Stimulated activated CD8-positive, alpha-beta memory T cell treated with anti-CD3 and anti-CD28 coated beads, Interleukin-12 subunit alpha, Interleukin-12 subunit beta, amount 100 ng/mL, for 1 hour (primary cell): ENCODE measurements around the gene DNAJB4.
"Not testable (repeated sequence)": the region's sequence is repeated elsewhere in the genome, so short reads cannot be mapped to it uniquely, and the experiment has no call there.

Experiments
- DNase-seq: peaks from one replicate; pipeline ENCODE4 v3.0.0-alpha.2; 2020; ENCODE audit warnings: low read depth

The DNAJB4 gene

DNA sequence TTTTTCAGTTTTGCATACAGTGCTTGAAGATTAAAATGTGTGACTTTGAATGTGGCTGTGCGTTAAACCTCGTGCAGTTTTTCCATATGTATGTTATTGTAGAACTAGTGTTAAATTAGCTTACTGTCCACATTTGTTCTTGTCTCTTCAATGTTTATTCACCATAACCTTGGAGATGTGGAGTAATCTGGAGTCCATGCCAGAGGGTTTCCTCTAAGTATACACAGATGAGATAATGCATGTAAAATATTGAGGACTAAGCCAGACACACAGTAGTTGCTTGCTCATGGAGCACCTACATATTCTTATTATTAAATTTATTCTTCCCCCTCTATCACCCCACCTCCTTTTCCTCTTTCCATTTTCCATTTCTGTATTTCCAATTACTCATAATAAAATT is 33.3 kb downstream of the DNAJB4 start:
- DNase-seq = no peak

DNA sequence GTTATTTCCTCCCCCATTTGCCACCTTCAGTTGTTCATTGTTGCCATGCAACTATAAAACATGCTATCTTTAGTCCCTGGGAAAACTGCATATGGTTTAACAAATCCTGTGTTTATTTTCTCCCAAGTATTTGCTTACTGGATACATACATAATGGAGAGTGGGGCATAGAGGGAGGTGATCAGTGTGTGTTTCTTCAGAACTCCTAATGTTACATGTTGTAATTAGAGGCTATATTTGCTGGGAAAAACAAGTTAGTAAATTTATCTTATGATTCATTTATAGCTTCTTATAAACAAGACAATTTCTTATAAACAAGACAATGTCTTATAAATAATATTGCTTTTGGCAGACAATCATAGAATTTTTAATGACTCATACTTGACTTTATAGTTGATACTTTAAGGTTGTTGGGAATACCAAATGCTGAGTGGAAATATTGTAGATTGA is 33.8 kb downstream of the DNAJB4 start:
- no peak for DNase-seq

DNA sequence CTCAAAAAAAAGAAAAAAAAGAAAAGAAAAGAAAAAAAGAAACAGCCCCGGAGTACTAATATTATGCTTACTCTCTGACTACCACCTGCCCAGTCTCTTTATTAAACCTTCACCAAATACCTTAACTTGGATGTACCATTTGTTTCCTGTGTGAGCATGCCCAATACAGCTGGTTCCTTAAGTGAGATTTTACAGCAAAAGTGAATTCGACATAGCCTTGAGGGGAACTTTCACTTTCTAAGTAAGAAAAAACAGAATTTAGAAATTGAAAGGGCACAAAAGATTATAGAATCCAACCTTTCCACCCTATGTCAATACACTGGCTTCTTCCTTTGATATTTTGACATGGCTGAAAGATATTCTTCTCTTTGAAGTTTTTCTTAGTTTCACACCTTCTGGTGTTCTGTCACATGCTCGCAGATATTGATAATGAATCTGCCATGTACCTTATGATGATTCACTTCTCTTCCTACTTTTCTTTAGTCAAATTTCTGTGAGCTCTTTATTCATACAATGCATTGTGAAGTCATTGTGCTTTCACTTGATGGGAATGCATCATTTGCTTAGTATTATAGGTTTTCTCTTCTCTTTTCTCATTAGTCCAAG is 35.8 kb downstream of the DNAJB4 start:
- DNase-seq = no peak

DNA sequence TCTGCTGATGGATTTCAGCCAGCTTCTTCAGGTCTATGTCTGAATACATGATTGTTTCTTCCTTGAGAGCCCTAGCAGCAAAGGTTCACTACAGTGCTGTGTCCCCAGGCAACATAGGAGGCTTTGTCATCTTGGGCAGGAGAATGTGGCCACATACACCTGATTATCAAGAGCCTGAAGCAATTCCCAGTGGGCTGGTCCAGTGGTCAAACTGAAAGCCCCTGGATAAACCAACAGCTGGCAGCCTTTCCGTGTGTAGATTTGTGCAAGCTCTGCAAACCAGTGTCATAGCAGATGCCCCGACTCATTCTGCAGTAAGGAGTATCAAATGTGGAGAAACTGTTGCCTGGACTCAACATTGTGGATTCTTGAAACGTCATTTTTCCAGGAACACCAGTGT is 38.7 kb downstream of the DNAJB4 start:
- no peak for DNase-seq

DNA sequence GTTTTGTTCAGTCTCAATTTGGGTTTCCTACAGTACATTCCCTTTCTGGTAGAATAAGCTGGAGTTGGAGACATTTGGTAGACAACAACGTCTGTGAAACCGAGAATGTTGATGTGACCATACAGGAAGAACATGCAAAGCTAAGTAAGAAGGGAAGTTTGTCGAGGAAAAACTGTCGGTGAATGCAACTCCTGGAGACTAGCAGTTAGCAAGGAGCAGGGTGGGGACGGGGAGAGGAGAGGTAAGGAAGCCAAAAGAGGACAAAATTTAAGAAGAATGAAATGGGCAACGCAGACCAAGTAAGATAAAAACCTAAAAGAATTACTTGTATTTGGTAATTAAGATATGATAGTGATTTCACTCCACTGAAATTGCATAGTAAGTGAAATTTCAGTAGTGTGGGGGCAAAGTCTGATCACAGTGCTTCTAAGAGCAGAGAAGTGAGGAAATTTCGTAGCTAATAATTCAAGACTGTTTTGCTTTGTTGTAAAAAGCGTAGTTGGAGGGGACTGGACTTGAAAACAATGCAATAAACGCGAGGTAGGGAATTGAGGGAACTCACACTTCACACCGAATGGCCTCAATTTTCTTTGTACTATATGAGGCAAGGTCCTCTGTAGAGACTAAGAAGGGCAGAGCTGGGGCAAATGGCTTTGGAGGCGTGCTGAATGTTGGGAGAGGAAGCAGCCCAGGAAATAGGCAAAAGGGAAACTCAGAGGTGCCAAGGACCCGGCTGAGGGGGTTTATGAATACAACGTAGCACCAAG is 40.2 kb downstream of the DNAJB4 start:
- DNase-seq = no peak

DNA sequence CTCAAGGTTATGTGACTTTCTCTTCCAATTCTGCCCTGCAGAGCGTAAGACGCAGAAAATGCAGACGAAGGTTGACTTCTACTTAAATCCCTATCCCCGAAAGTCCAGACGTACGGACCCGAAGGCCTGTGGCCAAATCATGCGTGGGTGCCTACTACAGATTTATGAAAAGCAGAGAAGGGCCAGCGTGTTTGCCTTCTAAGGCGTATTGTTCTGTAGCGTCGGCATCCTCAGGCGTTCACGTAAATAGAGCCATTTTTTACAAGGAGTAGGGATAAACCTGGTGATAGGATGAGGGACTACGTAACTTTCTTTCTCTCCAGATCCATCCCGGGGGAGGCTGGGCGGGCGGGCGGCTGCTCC is 40.8 kb downstream of the DNAJB4 start:
- DNase-seq = no peak

DNA sequence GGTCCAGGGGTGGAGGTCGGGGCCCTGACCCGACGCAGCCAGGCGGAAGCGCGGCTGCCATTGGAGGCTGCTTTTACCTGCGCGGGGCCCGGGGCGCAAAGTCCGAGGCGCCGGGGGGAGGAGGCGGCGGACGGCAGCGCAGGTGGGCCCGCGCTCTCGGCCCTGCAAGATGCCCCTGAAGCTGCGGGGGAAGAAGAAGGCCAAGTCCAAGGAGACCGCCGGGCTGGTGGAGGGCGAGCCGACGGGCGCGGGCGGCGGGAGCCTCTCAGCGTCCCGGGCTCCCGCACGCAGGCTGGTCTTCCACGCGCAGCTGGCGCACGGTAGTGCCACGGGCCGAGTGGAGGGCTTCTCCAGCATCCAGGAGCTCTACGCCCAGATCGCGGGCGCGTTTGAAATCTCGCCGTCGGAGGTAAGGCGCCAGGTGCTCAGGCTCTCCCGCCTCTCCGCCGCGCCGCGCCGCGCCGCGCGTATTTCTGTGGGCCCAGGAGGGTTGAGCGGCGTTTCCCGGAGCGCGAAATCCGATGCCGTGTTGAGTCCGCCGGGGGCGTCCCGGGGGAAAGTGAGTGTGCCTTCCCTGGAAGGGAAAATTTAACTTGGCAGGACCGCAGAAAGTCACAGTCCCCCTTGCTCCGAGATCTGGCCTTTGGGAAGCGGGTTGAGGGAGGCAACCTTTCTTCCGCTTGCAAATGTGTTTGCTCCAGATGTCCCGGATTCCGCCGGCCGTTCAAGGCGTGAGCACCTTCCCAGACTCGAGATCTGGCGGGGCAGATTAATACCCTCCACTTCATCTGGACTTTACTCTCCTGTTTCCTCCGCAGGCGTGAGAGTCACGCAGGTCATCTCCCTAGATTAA is 41.4 kb downstream of the DNAJB4 start, which contains the start of gene GIPC2:
TSS of gene GIPC2 (plus strand) at position 41 of the 853 bp plus-strand sequence. CDS start at position 170, 129 bp downstream.
- DNase-seq = no peak

DNA sequence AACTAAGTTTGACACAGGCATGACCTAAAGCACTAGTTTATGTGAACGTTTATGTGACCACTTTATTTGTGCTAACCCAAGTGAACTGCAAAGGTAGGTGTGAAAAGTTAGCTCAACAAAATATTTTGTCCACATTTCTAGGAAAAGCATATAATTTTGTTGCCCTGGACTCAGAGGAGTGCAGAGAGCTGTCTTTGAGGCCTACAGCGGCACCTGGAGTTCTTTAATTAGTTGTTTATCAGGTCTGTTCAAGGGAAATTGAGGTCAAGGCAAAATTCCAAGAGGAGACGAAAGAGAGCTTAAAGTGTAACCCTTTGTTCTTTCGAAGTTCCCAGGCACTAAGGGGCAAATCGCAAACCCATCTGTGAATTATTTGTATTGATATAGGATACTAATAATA is 42.4 kb downstream of the DNAJB4 start:
- DNase-seq = no peak

DNA sequence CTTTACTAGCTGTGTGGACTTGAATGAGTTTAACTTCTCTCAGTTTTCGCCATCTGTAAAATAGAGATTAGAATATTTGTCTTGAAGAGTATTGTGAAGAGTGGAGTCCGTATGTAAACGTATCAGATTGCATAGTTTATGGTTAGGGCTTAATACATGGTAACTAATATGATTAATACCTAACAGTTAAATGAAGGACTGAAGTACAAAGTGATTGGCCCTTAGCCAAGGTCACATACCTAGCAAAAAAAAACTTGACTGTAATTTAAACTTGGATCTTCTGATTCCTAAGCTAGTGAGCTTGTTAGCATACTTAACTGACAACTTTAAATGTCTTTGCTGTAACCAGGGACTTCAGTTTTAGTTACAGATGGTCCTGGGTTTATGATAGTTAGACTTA is 42.9 kb downstream of the DNAJB4 start:
- DNase-seq = no peak

DNA sequence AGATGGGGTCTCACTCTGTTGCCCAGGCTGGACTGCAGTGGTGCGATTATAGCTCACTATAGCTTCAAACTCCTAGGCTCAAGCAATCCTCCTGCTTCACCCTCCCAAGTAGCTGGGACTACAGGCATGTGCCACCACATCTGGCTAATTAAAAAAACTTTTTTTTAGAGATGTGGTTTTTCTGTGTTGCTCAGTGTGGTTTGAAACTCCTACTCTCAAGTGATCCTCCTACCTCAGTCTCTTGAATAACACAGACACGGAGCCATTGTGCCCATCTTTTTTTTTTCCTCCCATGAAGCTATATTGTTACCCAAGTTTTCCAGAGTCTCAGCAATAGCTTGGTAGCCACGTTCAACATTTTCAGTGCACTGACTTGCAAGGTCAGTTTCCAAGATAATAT is 43.7 kb downstream of the DNAJB4 start:
- no peak for DNase-seq

DNA sequence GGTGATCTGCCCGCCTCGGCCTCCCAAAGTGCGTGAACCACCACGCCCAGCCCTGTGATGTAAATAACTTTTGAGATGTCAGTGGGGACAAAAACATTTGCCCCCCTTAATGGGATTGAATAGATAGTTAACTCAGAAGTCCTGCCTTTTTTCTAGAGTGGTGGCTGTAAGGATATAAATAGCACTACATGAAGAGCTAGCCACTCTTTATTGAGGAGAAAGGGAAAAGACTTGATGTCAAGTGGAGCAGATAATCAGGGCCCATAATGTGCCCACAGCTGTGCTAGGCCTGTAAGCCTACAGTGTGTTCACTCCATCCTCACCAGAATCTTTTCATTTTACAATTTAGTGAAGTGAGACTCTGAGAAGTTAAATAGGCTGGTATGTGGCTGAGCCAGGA is 44.7 kb downstream of the DNAJB4 start:
- DNase-seq = no peak

DNA sequence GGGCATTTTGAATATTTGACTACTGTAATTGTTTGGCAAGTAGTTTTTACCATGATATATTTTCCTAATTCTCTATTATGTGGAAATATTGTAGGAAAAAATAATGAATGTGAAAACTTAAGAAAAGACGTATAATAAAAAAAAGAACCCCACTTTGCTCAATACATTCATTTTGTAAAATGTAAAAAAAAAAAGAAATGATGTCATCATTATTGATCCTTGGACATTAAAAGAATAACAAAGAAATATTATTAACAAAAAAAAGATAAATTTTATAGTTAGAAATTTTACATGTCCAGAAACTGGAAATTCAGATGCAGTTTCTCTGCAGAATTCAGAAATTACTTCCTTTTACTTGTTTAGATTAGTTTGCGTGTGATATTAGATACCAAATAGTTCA is 46.3 kb downstream of the DNAJB4 start:
- DNase-seq = no peak

DNA sequence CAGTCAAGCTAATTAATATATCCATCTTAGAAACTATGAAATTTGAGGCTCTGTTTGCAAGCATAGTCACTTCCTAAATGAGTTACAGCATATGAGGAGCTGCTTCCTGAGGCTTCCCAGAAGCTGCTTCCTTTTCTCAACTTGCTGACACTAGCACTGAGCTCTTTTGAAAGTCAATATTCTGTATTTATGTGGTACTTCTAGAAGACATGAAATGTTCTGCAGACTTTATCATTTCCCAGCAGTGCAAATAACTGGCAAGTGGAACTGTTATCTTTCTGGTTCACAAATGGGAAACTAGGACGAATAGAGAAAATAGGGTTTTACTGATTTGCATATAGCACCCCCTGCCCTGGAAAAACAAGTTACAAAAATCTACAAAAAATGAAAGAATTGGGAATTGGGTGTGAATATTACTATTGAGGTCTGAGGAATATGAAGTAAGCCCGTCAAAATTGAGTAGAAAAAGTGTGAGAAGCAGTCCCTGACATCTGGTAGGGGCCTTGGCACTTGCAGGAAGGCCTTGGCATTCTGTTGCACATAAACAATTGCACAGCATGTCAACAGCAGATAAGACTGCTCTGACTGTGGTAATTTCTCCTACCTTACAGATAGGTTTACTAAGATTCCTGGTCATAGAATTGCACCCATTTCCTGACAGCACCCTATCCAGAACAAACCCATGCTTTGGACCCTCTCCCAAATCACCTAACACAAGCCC is 48.1 kb downstream of the DNAJB4 start:
- DNase-seq = no peak

DNA sequence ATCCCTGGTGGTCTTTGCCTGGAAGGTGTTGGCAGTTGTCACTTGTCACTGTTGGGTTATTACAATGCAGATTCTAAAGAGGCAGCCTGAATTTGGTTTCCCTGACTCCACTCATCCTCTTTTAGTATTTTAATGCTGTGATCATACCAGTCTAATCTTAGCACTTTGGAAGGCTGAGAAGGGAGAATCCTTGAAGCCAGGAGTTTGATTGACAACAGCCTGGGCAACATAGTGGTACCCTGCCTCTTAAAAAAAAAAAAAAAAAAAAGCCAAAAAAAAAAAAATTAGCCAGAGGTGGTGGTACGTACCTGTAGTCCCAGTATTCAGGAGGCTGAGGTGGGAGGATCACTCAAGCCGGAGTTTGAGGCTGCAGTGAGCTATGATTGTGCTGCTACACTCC is 48.8 kb downstream of the DNAJB4 start:
- DNase-seq = no peak

DNA sequence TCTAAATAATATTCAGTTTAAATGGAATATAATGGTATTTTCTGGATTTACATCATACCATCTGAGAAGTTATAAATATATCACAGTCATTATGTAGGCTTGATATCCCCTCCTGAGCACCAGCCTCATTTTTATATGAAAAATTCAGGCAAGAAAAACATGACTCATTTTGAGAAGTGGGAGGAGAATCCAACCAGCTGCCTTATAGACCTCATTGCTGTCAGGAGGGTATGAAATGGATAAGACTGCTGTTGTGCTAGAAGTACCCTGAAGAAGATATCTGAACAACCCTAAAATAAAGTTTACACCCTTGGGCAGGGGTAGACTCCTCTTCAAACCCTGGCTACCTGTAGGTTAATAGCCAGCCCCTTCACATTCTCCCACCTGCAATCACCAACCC is 49.8 kb downstream of the DNAJB4 start:
- no peak for DNase-seq

DNA sequence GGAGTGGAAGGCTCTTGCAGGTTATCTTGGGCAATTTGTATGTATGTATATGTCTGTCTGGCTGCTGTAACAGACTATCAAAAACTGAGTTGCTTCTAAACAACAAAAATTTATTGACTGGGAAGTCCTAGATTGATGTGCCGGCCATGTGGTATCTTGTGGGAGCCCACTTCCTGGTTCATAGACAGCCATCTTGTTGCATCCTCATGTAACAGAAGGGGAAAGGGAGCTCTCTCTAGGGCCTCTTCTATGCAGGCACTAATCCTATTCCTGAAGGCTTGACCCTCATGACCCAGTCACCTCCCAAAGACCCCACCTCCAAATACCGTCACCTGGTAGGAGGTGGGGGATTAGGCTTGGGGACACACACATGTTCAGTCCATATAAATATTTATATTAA is 50.2 kb downstream of the DNAJB4 start:
- DNase-seq = no peak

DNA sequence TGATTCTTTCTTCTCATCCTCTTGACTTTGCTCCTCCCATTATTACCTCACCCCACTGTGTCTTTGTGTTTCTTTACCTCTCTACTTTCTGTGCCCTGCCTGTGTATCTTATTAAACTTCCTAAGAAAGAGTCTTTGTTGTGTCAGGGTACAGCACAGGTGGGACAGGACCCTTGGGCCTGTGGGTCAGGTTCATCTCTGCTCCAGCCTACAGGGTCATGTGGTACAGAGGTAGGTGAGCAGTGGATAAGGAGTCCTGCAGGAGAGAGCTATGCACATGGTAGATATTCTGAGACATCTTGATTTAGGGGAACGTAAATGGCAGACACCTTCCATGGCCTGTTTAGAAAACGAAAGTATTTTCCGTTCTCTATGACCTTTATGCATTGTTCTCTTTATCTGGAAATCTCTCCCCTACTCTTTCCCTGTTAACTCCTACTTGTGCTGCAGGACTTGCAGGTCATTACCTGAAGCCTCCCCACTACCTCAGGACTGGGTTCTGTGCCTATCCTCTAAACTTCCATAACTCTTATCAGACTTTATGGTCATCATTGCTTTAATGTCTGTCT is 50.9 kb downstream of the DNAJB4 start:
- DNase-seq = no peak

DNA sequence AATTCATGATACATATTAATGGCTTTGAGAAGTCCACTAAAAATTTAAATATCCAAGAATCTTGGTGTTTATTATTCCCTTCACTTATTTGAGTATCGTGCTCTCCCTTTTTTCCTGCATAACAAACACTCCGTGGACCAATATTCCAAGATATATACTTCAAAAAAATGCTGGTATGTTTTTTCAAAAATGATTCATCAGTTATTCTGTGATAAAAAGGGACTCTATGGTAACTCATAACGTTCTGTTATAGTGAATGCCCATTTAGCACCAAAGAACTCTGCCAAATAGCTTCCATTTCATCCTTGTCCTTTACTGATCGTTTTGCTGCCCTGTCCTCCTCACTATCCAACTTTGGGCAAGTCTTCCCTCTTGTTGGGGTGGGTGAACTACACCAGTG is 53.9 kb downstream of the DNAJB4 start:
- DNase-seq = no peak

DNA sequence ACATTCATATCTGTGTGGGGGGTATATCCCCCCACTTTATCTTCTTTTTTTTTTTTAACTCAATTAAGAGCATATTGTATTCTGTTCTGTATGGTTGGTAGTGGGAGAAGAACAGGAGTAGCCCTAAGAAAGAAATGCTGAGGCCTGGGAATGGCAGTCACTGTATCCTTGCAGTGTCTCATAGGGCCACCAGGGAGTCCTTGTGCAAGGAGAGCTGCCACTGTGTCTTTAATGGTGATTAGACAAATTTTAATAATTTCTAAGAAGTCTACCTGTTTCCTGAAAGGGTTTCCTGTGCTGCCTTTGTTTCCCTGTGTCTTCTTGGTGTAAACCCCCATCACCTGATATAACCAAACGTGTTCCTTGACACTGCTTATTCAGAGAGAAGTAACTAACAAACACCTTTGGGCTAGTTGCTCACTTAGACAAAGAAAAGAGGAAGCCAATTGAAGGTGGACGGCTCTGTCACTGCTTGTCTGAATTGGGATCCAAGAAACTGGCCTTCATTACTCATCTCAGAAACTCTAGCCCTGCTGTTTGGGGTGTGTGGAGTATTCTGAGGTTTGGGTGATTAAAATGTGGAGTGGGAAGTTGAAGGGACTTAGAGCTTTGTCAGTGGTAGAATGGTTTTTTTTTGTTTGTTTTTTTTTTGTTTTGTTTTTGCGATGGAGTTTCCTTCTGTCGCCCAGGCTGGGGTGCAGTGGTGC is 56.3 kb downstream of the DNAJB4 start:
- no peak for DNase-seq

DNA sequence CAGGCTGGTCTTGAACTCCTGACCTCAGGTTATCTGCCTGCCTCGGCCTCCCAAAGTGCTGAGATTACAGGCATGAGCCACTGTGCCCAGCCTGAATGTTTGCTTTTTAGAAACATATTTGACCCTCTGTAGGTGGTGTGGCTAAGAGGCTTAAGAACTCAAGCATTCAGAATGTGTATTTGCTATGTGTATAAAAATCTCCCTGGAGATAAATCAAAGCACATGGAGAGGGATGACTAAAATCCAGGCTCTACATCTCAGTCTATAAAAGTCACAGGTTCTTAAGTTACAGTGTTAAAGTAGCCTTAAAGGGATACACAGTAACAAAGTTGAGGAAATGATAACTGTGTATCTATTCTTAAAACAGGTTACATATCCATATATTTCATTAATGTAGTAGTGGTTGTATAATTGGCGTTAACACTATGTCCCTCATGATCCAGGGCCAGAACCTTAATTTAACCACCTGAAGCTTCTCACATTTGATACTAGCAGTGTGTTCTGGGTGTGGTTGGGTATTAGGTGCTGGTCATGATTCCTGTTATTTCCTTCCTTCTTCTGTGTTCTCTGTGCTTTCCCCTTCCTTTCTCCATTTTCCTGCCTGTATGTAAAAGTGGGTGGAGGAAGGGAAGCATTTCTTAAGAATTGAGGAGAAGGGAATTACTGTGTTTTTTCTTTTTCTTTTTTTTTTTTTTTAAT is 57.2 kb downstream of the DNAJB4 start:
- no peak for DNase-seq

DNA sequence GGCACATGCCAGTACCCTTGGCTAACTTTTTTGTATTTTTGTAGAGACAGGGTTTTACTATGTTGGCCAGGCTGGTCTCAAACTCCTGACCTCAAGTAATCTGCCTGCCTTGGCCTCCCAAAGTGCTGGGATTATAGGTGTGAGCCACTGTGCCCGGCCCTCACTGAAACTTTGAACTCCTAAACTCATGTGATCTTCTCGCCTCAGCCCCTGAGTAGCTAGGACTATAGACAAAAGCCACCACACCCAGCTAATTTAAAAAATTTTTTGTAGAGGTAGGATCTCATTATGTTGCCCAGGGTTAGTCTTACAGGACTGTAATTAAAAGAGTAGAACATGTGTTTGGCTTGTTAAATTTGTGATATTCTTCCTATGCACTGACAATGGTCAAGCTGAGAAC is 60.1 kb downstream of the DNAJB4 start:
- DNase-seq = not testable (repeated sequence)
